IPS-15b (cell line): ENCODE results near the gene COQ4.

Source experiments
- H3K27me3 ChIP-seq: one replicate; pipeline ENCODE4 v1.6.1; 2013; ENCODE audit warnings: low read length; ENCODE audit not compliant: control insufficient read depth, insufficient read depth
- H3K36me3 ChIP-seq: one replicate; pipeline ENCODE4 v1.6.1; 2013; ENCODE audit warnings: low read length; ENCODE audit not compliant: control insufficient read depth, insufficient read depth
- H3K4me1 ChIP-seq: one replicate; pipeline ENCODE4 v1.6.1; 2013; ENCODE audit warnings: mild to moderate bottlenecking, low read length; ENCODE audit not compliant: control insufficient read depth, insufficient read depth
- H3K4me3 ChIP-seq: one replicate; pipeline ENCODE4 v1.5.1; 2013; ENCODE audit warnings: low read depth, low read length
- H3K9ac ChIP-seq: one replicate; pipeline ENCODE4 v1.6.1; 2013; ENCODE audit warnings: low read depth, mild to moderate bottlenecking, low read length
- H3K9me3 ChIP-seq: one replicate; pipeline ENCODE4 v1.6.1; 2013; ENCODE audit warnings: mild to moderate bottlenecking, low read length; ENCODE audit not compliant: control insufficient read depth, insufficient read depth

Gene COQ4

DNA sequence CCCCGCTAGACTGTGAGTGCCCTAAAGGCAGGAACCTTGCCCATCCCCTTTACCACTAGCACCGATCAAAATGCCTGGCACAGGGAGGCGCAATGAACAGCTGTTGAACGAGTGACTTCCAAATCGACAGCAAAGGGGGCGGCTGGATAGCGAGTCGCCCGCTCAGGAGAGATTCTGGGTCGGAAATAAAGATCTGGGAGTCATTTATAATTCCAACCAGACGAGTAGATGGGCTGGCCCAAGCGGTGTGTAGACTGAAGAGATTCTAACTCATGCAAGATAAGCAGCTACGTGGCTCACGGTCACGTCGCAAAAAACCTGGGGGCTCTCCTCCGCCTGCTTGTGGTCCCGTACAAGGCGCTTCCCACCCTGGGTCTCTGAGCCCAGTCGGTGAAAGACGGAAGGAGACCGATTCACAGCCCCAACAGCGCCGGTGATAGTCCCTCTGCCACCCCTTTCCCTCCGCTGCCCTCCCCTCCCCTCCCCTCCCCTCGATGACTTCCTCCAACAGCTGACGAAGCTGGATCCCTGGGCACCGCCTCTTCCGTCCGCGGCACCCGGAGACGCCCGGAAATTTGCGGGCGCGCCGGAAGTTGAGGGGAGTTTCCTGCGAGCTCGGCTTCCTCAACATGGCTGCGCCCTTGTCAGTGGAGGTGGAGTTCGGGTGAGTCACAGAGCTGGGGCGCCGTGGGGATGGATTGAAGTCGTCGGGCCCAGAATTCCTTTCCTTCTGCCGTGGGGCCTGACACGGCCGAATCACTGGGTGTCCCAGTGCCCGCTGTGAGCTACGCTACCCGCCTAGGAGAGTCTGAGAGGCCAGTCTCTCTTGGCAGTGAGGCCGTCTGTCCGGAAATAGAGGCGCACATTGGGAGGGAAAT, 48.4 kb downstream of the COQ4 start, which contains the start of gene URM1:
URM1 (plus strand) TSS at position 623 of the 878 bp plus-strand sequence; CDS start at position 630, 7 bp downstream.
- H3K27me3 ChIP-seq: peaks cover 34% of the 10 kb centered on the region
- no peaks in the 10 kb centered on the region for H3K36me3 ChIP-seq
- no peaks in the 10 kb centered on the region for H3K9me3 ChIP-seq
- peak within 1 kb of the TSS; percentile 99 for H3K4me3 ChIP-seq
- peak within 1 kb of the TSS; percentile 77 for H3K9ac ChIP-seq
- peaks cover 3% of the 10 kb centered on the region for H3K4me1 ChIP-seq

DNA sequence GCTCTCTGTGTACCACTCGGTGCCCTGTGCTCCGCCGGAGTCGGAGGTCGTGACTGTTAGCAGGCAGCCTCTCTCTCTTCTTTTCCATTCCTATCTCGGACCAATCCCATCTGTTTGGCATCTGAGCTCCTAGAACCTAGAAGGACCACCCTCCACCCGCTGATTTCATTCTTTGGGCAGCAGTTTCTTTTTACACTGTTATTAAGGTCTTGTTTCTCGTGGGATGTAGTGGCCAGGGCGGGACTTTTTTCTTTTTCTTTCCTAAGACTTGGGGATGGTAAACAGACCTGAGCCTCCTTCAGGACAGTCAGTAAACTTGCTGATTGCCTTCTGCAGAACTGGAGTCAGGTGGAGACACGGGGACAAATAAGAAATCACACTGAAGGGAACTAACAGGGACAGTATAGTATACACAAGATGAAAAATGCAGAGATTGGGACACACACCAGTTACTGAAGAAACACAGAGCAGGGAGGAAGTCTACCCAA, 49.0 kb downstream of the COQ4 start:
- Histone ChIP-seq H3K4me1 (peaks cover 3% of the 10 kb centered on the region), H3K9ac (peak overlapping the region; percentile 70), H3K27me3 (peaks cover 29% of the 10 kb centered on the region)

DNA sequence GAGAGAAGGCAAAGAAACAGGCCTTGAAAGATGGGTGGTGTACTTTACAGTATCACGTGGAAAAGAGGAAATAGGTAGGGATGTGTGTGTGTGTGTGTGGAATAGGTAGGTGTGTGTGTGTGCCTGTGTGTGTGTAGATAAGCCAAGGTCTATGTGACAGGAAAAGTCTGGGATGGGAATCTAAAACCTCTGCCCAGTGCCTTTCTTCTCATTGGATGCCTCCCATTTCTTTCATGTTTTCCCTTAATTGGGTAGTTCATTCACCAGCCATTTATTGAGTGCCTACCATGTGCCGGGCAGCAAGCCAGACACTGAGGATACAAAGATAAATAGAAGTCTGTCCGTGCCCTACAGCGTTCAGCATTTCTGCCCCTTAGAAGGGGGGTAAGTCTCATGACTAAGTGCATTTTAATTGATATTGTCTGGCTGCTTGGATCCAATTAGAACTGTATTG, 49.6 kb downstream of the COQ4 start:
- Histone ChIP-seq H3K9me3 (no peaks in the 10 kb centered on the region), H3K9ac (no peak overlapping the region), H3K4me3 (peak overlapping the region; percentile 99), H3K36me3 (no peaks in the 10 kb centered on the region), H3K27me3 (peaks cover 23% of the 10 kb centered on the region), H3K4me1 (peaks cover 3% of the 10 kb centered on the region)

More for the DNA sequence above, 49.0 kb downstream of the COQ4 start:
- Histone ChIP-seq H3K4me3 (peak overlapping the region; percentile 99), H3K9me3 (no peaks in the 10 kb centered on the region), H3K36me3 (no peaks in the 10 kb centered on the region)

DNA sequence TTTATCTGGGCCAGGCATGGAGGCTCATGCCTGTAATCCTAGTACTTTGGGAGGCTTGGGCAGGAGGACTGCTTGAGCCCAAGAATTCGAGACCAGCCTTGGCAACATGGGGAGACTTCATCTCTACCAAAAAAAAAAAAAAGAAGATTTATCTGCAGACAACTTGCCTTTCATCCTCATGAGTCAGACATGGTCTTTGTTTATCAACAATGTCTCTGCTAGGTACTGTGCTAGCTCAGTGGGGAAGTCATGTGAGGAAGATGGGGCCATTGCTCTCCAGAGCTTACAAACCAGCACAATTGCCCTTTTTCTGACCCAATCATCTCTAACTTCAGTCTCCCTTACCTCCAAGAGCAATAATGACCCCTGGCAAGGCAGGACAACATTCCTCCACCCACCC, 50.1 kb downstream of the COQ4 start:
- Histone ChIP-seq H3K4me1 (peaks cover 3% of the 10 kb centered on the region), H3K9me3 (no peaks in the 10 kb centered on the region), H3K27me3 (peaks cover 18% of the 10 kb centered on the region), H3K36me3 (no peaks in the 10 kb centered on the region), H3K4me3 (no peak overlapping the region), H3K9ac (no peak overlapping the region)

DNA sequence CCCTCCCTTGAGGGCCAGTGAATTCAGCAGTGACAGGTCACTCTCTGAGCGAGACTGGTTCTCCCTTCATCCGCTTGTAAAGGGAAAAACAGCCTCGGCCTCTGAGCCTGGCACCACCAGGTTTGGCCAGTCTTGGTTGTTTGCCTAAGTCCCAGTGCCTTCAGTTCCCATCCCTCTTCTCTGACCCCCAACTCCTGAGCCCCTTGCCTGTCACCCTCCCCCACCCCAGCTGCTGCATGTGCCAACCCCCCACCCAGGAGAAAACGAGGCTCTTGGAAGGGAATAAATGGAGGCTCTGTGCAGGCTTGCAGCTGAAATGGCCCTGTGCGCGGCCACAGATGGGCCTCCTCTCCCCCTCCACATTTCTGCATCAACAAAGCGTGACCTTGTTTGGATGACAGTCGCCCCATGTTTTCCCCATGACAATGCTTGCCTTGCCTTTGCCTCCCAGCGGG, 51.6 kb downstream of the COQ4 start:
- peaks cover 6% of the 10 kb centered on the region for H3K27me3 ChIP-seq
- no peak overlapping the region for H3K9ac ChIP-seq
- H3K36me3 ChIP-seq: peaks cover 3% of the 10 kb centered on the region
- peaks cover 3% of the 10 kb centered on the region for H3K4me1 ChIP-seq
- H3K4me3 ChIP-seq: no peak overlapping the region
- no peaks in the 10 kb centered on the region for H3K9me3 ChIP-seq

DNA sequence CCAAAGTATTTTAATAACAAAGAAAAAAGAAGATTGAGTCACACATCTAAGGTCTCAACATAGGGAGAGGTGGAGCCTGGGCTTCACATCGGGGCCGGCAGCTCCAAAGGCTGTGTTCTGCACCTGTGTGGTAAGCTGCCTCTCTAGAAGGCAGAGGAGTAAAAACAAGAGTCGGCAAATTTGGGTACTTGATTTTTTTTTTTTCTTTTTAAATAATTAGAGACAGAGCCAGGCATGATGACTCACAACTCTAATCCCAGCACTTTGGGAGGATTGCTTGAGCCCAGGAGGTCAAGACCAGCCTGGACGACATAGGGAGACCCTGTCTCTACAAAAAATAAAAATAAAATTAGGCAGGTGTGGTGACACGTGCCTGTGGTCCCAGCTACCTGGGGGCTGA, 53.2 kb downstream of the COQ4 start:
- Histone ChIP-seq H3K4me1 (peaks cover 3% of the 10 kb centered on the region), H3K4me3 (no peak overlapping the region), H3K36me3 (peaks cover 3% of the 10 kb centered on the region), H3K9me3 (no peaks in the 10 kb centered on the region), H3K9ac (no peak overlapping the region), H3K27me3 (no peaks in the 10 kb centered on the region)

DNA sequence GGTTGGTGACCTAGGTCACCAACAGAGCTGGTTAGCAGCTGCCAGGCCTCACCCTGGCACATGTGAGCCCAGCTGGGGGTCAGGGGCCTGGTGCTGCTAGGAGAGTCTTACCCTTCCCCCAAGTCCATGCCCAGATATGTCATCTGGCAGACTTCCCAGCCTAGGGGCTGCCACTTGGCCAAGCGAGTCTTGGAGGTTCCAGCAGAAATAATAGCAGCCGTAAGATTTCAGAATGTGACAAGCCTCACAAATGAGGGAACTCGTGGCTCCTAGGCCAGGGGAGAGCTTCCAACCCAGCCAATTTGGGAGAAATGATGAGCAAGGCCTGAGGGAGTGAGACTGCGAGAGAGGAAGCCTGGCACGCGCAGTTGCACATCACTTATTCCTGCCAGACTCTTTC, 59.6 kb downstream of the COQ4 start:
- H3K4me3 ChIP-seq: no peak overlapping the region
- peaks cover 39% of the 10 kb centered on the region for H3K4me1 ChIP-seq
- no peak overlapping the region for H3K9ac ChIP-seq
- no peaks in the 10 kb centered on the region for H3K9me3 ChIP-seq
- H3K27me3 ChIP-seq: peaks cover 51% of the 10 kb centered on the region
- H3K36me3 ChIP-seq: peaks cover 9% of the 10 kb centered on the region

DNA sequence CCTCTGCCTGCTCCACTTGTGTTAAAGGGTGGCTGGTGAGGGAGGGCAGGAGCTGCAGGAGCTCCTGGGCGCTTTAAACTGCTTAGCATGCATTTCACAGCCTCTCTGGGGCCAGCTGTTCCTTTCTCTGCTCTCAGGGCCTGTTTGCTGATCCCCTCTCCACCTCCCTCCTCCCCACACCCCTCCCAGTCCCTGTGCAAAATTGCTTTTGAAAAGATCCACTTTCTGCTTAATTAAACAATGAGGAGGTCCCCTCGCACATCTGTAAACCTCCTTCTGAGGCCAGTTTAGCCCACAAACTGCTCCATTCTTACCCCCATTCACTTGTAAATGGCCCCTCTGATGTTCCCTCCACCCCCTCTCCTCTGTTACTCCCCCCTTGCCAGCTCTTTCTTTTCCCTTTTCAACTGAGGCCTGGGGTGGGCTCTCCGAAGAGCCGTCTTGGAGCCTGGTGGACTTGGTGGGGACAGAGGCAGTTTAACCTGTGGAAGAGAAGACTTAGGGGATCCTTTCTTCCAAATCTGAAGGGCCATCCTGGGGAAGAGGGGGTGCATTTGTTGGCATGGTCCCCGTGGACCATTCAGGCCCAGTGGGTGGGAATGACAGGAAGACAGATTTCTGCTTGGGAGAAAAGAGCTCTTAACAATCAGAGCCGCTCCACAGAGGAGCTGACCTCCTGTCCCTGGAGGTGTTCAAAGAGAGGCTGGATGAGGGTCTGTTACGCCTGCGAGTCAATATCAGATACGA, 60.5 kb downstream of the COQ4 start:
- peaks cover 39% of the 10 kb centered on the region for H3K4me1 ChIP-seq
- peaks cover 14% of the 10 kb centered on the region for H3K36me3 ChIP-seq
- H3K4me3 ChIP-seq: peak overlapping the region; percentile 39
- no peak overlapping the region for H3K9ac ChIP-seq
- H3K9me3 ChIP-seq: no peaks in the 10 kb centered on the region
- peaks cover 60% of the 10 kb centered on the region for H3K27me3 ChIP-seq
